Cardiac fibroblast (primary cell): ENCODE data around the gene C19orf67.

ENCODE experiments used
- DNase-seq, 2 donors: peaks; one replicate each; pipeline versions ENCODE4 v3.0.0 to v3.0.0-alpha.2; 2010; ENCODE audit warnings: low read depth in 2 of 2
- H3K4me3 ChIP-seq, 2 donors: replicated peaks in 1 of 2; 1 replicate in 1 of 2; 2 replicates in 1 of 2; pipeline ENCODE4 v1.5.1; 2011; ENCODE audit warnings: low read depth in 2 of 2, low read length in 2 of 2, mild to moderate bottlenecking in 2 of 2, moderate library complexity in 1 of 2
- CTCF ChIP-seq: IDR thresholded peaks from one replicate; pipeline ENCODE4 v1.5.1; 2011; ENCODE audit warnings: low read depth, mild to moderate bottlenecking, low read length, inconsistent platforms

C19orf67 gene

DNA sequence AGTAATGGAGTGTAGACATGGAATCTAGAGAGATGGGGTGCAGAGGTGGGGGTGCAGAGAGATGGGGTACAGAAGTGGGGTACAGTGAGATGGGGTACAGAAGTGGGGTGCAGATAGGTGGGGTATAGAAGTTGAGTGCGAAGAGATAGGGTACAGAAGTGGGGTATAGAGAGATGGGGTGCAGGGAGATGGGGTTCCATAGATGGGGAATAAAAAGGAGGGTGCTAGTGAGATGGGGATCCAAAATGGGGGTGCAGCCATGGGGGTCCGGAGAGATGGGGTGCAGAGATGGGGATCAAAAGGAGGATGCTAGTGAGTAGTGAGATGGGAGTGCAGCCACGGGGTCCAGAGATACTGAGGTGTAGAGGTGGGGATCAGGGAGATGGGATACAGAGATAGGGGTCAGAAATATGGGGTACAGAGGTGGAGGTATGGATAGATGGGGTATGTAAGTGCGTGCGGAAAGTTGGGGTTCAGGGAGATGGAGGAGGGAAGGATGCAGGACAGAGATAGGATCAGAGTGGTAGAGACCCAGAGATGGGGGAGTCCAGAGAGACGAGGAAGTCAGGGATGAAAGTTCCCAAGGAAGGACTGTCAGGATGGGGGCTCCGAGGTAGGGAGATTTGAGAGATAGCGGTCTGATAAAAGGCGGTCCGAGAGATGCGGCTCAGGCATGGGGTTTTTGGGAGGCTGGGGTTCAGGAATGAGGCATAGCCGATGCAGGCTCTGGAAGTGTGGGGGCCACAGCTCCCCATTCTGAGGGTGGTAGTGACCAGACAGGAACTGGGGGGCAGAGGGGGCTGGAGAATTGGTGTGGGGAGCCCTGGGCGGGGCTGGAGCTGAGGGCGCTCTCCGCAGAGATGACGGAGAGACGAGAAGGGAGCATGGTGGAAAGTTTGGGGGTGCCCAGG, 27.1 kb downstream of the C19orf67 start:
- TF ChIP-seq CTCF = no peak
- no peak overlapping the region for H3K4me3 ChIP-seq
- no peak for DNase-seq

DNA sequence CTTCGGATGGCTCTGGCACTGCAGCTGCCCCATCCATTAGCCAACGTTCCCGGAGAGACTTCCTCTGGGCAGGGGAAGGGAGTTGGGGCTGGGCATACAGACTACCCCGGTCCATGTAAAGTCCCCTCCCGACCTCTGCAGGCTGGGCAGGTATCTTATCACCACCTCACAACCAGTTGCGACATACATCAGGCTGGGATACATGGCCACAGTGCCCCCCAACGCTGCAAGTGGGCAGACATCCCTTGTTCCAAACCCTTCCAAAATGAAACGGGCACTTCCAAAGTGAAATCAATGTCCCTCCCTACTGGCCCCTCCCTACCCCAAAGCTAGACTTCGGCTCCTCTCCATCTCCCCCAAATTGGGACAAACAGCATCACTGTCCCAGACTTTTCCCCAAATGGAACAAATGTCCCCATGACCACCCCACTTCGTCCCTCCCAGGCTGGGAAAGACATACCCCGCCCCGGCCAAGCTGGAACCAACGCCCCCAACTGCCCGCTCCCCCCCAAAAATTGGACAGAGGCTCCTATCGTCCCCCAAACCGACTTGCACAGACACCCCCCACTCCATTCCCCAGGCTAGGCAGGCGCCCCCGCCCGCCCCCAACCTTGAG, 28.7 kb downstream of the C19orf67 start:
- no peak for TF ChIP-seq CTCF
- no peak for DNase-seq
- H3K4me3 ChIP-seq = peak overlapping the region in 1 of 2 donors; percentile 8

GRCh38 chr19:14056069-14056666, 29.4 kb downstream of the C19orf67 start:
- DNase-seq = no peak
- no peak overlapping the region for H3K4me3 ChIP-seq
- no peak for TF ChIP-seq CTCF

- no peak for DNase-seq
- no peak overlapping the region for H3K4me3 ChIP-seq
- no peak for TF ChIP-seq CTCF
These were observed 30.2 kb downstream of the C19orf67 start for GRCh38 chr19:14055396-14055795.

- no peak overlapping the region for H3K4me3 ChIP-seq
- DNase-seq = no peak
- no peak for TF ChIP-seq CTCF
These were observed 30.9 kb downstream of the C19orf67 start for GRCh38 chr19:14054721-14055120.

GRCh38 chr19:14054099-14054498, 31.5 kb downstream of the C19orf67 start:
- TF ChIP-seq CTCF = no peak
- DNase-seq = no peak
- no peak overlapping the region for H3K4me3 ChIP-seq
